Muscle of arm (tissue), 12 donors: ENCODE results near the gene PTPN9. TPM values are rescaled to one million over a fixed set of nuclear protein-coding genes. Genes with fewer than 3 reads are reported as not detected.
"Not testable (repeated sequence)": the region's sequence is repeated elsewhere in the genome, so short reads cannot be mapped to it uniquely, and the experiment has no call there.

Experiments used
- DNase-seq: peaks from one replicate; pipeline ENCODE4 v3.0.0-alpha.2; 2013
- polyA plus RNA-seq, 12 donors: library from polyadenylated mRNA; unstranded; fragments of 120-200 nt; gene quantifications; one replicate each; pipeline ENCODE4 v1.2.1, GENCODE V29; 2013; ENCODE audit not compliant: insufficient read length in 12 of 12

Gene PTPN9
- polyA plus RNA-seq, 12 donors: 16.4 to 31.9 (median 23.4) TPM; not detected in 1

DNA sequence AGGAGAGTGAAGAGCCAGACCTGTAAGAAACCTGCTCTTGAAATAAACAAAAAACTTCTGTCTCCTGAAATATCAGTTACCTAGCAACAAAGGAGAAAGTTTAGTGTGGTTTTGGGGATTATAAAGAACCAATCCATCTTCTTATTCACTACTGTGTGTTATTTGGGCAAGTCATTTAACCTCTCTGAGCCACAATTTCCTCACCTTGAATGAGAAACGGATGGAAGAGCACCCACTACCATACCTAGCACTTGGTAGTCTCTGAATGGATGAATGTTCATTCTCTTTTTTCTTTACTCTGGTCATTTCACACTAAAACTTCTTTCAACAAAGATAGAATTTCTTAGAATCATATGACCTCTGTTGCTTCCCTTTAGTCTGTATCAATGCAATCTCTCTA, 45.2 kb downstream of the PTPN9 start:
- DNase-seq: no peak

DNA sequence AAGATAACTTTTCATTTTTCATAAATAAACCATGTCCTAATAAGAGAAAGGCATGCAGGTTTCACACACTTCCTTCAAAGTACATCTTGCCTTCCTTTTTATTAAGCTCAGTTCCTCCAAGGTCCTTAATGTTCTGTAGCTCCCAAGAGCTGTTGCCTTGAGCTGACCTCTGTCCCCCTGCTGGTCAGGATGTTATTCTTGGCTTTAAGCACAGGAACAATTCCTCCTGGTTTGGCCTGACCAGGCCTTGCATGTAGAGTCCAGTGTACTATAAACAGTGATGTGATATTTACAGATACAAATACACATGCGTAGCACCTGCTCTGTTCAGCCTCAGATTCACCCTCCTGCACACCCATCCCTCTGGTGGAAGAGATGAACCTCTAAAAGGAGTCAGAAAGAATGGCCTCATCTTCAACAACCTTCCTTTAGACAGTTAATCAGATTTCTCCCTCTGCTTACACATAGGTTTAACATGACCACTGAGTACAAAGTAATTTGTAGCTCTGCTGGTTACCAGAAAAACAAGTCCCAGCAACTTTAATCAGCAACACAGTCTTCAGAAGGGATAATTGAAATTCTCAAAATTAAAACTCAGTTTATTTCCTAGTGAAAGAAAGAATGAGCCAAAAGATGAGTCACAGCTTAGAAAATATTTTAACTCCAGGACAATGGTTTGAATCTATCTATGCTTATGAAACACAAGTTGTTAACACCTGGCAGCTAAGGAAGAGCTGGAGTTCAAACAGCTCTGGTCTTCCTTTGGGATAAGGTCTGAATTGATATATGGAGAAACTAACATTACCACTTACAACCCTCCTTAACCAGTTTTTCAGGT, 46.5 kb downstream of the PTPN9 start:
- peak; percentile 56 for DNase-seq

DNA sequence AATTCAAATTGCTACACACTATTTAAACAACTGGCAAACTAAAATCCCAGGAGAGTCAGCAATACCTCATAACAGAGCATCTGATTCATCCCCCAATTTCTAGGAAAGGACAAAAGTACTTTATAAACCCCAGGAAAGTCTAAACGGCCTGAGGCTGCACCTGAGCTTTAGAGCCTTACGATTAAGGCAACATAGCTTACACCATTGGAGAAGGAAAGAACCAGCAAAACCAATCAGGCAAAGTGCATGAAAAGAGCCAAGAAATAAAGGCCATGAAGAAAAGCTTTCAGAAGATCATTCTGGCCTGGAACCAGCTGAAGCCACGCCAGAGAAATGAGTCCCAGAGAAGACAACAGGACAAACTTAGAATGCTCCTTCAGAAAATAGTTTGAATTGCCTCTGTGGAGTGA, 48.1 kb downstream of the PTPN9 start:
- DNase-seq: peak; percentile 70

DNA sequence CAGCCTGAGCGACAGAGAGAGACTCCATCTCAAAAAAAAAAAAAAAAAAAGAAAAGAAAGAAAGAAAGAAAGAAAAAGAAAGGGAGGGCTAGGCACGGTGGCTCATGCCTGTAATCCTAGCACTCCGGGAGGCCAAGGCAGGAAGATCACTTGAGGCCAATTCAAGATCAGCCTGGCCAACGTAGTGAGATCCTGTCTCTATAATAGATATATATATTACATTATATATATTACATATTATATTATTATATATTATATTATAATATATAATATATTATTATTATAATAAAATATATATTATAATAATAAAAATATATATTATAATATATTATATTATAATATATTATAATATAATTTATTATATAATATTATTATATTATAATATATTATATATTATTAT, 48.9 kb downstream of the PTPN9 start:
- no peak for DNase-seq

DNA sequence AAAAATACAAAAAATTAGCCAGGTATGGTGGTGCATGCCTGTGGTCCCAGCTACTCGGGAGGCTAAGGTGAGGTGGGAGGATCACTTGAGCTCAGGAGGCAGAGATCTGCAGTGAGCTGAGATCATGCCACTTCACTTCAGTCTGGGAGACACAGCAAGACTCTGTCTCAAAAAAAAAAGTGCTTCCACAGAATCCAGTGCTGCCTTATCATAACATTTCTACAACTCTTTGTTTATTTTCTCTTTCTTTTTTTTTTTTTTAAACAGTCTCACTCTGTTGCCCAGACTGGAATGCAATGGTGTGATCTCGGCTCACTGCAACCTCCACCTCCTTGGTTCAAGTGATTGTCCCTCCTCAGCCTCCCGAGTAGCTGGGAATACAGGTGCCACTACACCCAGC, 53.4 kb downstream of the PTPN9 start:
- DNase-seq: not testable (repeated sequence)

DNA sequence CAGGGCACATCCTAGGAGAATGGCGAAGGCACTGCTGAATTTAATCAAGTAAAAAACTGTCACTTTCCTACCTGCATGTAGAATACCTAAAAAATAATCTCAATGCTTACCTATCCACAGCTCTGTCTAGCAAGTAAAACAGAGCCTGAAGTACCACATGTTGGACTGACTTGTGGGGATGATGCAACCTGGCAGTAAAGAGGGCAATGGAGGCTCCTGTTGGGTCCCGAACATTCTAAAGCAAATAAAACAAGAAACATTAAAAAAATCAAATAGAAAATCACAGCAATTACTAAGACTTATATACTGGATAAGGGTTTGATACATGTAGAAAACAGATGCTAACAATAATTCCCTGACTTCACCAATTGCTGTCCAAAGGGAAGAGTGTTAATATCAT, 56.1 kb downstream of the PTPN9 start:
- DNase-seq: no peak

DNA sequence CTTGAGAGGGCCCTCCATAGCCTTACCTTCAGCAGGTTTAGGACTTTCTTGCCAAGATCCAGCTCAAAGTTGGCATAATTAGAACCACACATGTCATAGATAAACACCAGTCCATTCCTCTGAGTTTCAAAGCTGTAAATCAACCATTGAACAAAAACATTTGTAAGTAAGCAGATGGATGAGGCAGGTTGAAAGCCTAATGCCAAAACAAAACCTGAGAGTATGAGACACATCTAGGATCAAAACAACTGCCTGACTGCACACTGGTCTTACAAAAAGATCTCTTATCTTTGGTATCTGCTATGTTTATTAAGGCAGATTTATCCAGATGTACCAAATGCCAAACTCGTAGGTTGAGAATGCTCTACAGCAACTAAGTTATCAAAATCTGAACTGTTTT, 61.9 kb downstream of the PTPN9 start:
- no peak for DNase-seq

DNA sequence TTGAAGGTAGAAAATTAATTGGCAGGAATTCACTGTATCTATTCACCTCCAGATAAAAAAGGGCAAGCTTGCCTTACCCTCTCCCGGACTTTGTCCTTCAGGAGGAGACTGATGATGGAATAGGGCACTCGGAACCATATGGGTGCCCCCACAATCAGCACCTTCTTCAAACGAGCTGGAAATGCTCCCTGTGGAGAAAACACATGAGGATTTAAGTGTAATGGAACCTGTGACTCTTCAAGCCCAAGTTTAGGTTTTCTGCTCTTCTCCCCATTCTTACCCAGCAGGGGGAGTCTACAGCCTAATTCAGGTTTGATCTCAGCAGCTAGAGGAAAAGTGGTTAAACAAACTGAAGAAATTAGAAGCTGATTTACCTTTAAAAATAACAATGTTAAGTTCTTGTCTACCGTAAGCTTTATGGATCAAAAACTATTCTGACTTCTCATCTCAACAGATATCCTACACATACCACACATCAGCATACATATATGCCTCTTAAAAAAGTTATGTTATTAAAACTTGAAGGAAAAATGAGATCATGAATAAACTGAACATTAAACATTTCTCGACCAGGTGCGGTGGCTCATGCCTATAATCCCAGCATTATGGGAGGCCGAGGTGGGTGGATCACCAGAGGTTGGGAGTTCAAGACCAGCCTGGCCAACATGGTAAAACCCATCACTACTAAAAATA, 70.1 kb downstream of the PTPN9 start:
- DNase-seq: peak; percentile 35

DNA sequence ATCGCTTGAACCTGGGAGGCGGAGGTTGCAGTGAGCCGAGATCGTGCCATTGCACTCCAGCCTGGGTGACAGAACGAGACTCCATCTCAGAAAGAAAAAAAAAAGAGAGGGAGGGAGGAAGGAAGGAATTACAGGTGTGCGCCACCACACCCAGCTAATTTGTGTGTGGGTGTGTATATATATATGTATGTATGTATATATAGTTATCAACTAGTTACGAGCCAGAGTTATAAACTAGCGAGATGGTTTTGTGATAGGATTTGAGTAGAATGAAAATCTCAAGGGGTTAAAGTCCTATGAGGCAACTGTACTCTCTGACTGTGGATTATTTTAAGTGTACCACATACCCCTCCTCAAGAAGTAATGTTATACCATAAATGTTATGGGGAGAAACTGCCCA, 76.8 kb downstream of the PTPN9 start:
- DNase-seq: no peak

DNA sequence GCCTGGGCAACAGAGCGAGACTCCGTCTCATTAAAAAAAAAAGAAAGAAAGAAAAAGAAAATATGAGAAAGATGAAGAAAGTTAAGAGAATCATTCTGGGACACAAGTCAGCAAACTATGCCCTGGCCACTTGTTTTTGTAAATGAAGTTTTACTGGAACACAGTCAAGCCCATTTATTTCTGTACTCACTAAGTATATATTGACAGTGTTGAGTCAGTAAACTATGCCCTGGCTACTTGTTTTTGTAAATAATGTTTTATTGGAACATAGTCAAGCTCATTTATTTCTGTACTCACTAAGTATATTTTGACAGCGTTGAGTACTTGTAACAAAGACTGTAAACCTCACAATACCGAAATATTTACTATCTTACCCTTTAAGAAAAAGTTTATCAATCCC, 85.4 kb downstream of the PTPN9 start:
- DNase-seq: no peak

DNA sequence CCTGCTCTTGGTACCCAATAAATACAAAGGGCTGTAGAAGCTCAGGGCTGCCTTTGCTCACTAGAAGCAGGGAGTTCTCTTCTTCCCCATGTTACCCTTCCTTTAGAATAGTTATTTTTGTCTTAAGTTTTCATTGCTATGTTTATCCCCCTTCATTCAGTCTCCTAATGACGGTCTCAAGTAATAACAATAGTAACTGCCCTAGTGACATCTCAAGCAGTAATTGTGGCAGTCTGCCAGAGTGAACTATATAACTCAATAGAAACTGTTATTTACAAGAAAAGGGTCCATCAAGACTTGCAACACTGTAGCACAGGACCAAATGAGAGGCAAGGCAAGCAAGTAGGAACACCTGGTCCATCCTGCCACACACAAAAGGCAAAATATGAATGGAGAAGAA, 95.2 kb downstream of the PTPN9 start:
- DNase-seq: no peak

DNA sequence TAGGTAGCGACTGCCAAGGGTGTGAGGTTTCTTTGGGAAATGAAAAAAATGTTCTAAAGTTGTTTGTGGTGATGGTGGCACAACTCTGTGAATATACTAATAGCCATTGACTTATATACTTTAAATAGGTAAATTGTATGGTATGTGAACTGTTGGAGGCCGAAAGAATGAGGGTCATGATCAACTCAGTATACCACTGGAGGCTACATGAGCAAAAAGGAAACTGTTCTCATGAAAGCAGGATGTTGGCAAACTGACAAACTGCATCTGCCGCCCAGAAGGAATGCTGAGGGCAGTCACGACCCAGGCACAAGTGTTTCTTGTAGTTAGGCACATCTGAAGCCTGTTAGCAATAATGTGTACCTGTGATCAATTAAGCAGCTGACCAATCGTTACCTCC, 95.6 kb downstream of the PTPN9 start:
- DNase-seq: not testable (repeated sequence)

DNA sequence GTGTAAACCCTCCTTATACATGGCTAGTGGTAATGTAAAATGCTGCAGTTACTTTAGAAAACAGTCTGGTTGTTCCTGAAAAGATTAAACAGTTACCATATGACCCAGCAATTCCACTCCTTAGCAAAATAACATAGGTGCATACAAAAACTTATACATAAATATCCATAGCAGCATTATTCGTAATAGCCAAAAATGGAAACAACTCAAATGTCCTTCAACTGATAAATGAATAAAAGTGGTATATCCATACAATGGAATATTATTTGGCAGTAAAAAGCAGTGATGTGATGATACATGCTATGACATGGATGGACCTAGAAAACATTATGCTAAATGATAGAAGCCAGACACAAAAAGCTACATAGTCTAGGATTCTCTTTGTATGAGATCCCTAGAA, 96.0 kb downstream of the PTPN9 start:
- DNase-seq: no peak

DNA sequence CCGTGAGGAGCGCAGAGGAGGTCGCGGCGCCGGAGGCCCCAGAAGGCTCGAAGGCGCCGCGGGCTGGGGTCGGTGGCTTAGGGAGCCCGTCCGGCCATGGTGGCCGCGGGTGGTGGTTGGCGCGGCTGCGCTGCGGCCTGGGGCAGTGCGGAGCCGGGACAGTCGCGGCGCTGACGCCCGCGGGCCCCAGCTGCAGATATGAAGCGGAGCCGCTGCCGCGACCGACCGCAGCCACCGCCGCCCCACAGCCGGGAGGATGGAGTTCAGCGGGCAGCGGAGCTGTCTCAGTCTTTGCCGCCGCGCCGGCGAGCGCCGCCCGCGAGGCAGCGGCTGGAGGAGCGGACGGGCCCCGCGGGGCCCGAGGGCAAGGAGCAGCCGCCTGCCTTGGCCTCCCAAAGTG, 98.7 kb downstream of the PTPN9 start:
- DNase-seq: not testable (repeated sequence)

DNA sequence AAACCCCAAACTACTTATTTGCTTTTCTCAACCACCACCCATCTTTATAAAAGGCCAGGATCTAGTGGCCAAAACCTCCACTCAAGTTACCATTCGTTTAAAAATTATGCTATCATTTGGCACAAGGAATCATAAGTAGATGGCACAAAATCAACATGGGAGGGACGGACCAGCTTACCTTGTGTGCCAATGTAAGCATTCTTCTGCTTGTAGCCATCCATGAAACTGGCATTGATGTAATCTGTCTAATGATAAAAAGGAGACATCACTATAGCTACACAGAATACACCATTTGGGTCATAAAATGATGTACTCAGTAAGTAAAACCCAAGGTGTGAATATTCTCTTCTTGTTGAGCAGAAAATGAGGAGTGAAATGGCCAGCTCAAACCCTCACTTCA, 99.4 kb downstream of the PTPN9 start:
- DNase-seq: no peak

DNA sequence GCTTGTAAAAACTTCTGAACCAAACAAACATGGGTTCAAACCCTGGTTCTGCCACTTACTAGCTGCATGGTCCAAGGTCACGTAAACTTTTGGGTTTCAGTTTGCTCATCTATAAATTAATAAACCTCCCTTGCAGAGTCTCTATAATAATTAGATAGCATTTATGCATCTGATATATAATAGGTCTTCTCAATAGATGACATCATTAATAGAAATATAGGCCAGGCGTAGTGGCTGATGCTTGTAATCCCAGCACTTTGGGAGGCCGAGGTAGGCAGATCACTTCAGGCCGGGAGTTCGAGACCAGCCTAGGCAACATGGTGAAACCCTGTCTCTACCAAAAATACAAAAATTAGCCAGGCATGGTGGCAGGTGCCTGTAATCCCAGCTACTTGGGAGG, 102.0 kb downstream of the PTPN9 start:
- DNase-seq: not testable (repeated sequence)

DNA sequence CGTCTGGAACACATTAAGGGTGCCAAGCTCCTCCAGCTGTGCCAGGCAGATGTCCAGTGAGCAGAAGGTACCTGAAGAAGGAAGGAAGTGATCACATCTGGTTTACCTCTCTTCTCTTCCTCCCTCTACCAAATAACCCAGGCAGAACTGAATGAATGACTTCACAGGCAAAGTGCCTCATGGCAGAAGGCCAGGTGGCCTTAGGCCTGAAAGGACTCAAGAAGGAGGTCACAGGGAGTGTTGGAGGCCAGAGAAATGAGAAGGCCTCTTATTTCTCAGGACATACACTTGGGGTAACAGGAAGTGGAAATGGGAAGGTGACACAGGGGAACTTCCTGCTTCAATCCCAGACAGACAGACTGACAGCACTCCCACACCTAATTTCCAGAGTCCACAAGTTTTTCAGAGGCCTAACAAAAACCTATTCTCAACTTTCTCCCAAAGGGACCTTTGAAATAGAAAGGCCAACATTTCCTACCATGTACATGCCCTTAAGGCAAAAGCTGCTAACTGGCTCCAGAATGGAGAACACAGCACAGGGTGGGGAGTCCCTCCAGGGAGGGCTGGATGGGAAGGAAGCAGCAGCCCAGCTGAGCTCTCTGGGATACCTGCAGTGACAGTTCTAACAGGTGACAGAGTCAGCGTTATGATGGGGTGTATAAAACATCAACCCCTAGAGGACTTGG, 110.1 kb downstream of the PTPN9 start:
- no peak for DNase-seq

DNA sequence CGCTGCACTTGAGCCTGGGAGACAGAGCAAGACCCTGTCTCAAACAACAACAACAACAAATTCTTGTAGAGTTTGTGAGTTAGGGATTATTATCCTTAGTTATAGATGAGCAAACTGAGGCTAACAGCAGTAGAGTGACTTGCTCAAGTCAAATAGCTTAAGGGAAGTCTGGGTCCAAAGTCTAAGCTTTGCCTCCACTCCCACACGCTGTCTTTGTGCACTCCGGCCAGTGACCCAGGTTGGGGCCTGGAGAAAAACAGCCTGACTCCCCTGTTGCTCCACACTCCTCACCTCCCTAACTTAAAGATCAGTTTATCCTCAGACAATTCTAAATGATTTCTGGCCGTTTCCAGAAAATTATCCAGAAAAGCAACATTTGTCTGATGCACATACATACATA, 118.5 kb downstream of the PTPN9 start:
- no peak for DNase-seq

DNA sequence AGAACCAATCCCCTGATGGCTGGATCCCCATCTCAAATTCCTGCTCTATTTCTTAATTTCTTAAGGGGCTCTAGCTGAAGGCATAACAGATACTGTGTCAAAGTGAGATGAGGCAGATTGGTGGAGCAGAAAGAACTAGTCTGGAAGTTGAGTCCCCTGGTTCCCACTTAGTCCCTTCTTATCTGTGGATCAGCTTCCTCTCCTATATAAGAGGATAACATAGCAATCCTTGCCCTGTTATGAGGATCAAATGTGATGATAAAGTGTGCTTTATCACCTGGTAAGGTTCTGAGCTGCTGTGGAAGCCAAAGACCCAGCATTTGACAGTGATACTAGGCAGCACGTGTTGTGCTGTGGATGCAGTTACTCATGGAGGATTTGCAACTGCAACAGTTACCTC, 119.5 kb downstream of the PTPN9 start:
- no peak for DNase-seq

DNA sequence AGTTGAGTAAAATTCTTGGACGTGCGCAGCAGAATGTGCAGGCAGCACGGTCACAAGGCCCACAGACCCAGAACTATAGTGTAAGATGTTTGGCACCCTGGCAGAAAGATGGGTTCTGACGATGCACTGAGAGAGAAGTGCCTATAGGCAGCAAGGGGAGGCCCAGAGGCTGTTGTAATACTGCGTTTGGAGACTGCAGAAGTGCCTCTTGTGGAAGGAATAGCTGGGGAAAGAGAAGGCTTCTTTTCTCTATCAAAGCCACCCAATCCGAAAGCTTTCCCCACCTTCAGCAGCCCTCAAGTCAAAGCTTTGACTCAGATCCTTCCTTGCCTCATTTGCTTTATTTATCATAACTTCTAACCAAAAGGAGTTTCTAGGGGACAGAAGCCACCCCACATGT, 122.4 kb downstream of the PTPN9 start:
- no peak for DNase-seq

DNA sequence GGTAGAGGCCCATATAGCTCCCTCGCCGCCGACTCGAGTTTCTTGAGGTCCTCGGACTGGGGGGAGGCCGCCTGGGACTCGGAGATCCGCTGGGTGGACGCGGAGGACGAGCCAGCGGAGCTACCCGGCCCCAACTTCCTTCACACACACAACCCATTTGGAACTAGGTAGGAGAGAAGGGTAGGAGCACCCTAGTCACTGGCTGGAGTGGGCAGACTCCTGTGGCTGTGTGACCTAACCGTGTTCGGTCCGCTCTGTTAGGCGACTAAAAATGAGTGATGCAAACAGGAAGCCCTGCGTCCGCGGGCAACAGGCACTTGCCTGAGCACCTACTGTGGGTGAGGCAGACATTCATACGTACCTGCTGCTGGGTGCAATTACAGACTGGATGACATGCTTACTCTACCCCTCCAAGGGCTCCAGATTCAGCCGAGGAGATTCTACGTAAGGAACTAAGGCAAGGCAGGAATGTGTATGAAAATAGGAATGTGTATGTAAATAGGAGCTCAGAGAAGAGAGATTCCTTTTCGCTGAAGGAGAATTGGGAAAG, 123.1 kb downstream of the PTPN9 start:
- DNase-seq: no peak

DNA sequence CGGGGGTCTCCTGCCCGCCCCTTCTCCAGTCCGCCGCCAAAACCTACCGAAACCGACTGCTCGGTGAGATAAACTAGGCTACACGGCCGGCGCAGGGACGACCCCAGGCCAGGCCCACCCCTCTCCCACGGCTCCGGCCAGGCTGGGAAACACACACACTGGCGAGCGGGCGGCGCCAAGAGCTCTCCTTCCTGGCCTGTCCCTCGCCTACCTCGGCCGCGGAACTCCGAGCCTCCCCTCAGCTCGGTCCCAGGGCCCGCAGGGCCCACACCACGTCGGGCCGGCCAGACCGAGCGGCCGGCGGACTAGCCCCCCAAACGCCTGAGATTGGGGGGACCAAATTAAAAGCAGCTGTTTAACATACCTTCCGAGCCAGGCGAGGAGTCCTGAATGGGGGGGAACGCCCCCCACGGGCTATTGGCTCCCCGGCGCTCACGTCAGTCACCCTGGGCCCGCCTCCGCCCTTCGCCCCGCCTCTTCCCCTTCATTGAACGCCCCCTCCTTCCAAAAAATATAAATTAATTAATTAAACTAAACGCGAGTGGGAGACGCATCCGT, 123.6 kb downstream of the PTPN9 start:
- DNase-seq: peak; percentile 91
